ENCODE results near the gene KRT31. TPM values are rescaled to one million over a fixed set of nuclear protein-coding genes. Genes with fewer than 3 reads are reported as not detected.
"Not testable (repeated sequence)": the region's sequence is repeated elsewhere in the genome, so short reads cannot be mapped to it uniquely, and the experiment has no call there.

The KRT31 gene
- polyA plus RNA-seq, 1 donor from 2014 or later = not detected

DNA sequence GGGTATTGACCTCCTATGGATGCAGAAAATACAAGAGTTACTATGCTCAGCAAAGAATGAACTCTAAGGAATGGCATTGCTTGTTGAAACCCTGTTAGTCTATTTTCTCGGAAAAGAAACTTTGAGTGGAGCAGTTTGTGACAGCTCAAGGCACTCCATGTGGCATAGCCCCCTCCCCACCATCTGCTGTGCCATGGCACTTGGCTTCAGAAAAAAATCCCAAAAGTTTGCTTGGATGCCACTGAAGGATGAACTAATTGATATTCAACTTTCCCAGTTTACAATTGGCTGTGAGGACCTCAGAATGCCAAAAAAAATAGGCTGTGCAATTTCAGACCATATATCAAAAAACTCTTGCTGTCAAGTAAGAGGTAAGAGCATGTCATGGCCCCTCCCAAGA is 1.8 kb downstream of the KRT31 start:
- Histone ChIP-seq H3K9ac (ENCODE audit: low read length) (no peak overlapping the region), H3K4me2 (ENCODE audit: low read length) (no peak overlapping the region), H4K20me1 (ENCODE audit: insufficient read depth) (no peaks in the 10 kb centered on the region), H2AFZ (ENCODE audit: low read depth, low read length) (no peak overlapping the region), H3F3A (ENCODE audit: insufficient read depth, low read length, poor library complexity, severe bottlenecking) (no peaks in the 10 kb centered on the region), H3K36me3 (ENCODE audit: insufficient read depth, low read length) (no peaks in the 10 kb centered on the region), H3K27me3 (ENCODE audit: insufficient read depth, low read depth, low read length) (no peaks in the 10 kb centered on the region), H3K79me2 (replicated peaks; ENCODE audit: insufficient read depth, low read length) (no peaks in the 10 kb centered on the region), H3K4me3 (ENCODE audit: low read length) (no peak overlapping the region), H3K9me2 (ENCODE audit: insufficient read depth, low read length) (no peaks in the 10 kb centered on the region), H3K27ac (ENCODE audit: low read length) (no peak overlapping the region), H3K9me3 (ENCODE audit: low read length) (no peaks in the 10 kb centered on the region)
- TF ChIP-seq, protein P1, sequence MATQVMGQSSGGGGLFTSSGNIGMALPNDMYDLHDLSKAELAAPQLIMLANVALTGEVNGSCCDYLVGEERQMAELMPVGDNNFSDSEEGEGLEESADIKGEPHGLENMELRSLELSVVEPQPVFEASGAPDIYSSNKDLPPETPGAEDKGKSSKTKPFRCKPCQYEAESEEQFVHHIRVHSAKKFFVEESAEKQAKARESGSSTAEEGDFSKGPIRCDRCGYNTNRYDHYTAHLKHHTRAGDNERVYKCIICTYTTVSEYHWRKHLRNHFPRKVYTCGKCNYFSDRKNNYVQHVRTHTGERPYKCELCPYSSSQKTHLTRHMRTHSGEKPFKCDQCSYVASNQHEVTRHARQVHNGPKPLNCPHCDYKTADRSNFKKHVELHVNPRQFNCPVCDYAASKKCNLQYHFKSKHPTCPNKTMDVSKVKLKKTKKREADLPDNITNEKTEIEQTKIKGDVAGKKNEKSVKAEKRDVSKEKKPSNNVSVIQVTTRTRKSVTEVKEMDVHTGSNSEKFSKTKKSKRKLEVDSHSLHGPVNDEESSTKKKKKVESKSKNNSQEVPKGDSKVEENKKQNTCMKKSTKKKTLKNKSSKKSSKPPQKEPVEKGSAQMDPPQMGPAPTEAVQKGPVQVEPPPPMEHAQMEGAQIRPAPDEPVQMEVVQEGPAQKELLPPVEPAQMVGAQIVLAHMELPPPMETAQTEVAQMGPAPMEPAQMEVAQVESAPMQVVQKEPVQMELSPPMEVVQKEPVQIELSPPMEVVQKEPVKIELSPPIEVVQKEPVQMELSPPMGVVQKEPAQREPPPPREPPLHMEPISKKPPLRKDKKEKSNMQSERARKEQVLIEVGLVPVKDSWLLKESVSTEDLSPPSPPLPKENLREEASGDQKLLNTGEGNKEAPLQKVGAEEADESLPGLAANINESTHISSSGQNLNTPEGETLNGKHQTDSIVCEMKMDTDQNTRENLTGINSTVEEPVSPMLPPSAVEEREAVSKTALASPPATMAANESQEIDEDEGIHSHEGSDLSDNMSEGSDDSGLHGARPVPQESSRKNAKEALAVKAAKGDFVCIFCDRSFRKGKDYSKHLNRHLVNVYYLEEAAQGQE (IDR thresholded peaks at IDR 0.05; ENCODE audit: borderline replicate concordance) = no peak

GRCh38 chr17:41395044-41395443 is 2.4 kb downstream of the KRT31 start:
- not testable (repeated sequence) for H3K4me2 ChIP-seq (ENCODE audit: low read length); H3K9ac ChIP-seq (ENCODE audit: low read length); H3K9me2 ChIP-seq (ENCODE audit: insufficient read depth, low read length); H4K20me1 ChIP-seq (ENCODE audit: insufficient read depth); H3K27me3 ChIP-seq (ENCODE audit: insufficient read depth, low read depth, low read length); H3K4me3 ChIP-seq (ENCODE audit: low read length); H3K27ac ChIP-seq (ENCODE audit: low read length); H3K36me3 ChIP-seq (ENCODE audit: insufficient read depth, low read length); H2AFZ ChIP-seq (ENCODE audit: low read depth, low read length); H3K79me2 ChIP-seq (replicated peaks; ENCODE audit: insufficient read depth, low read length); H3F3A ChIP-seq (ENCODE audit: insufficient read depth, low read length, poor library complexity, severe bottlenecking); H3K9me3 ChIP-seq (ENCODE audit: low read length)

GRCh38 chr17:41394254-41394996 is 3.0 kb downstream of the KRT31 start:
- H3F3A ChIP-seq (ENCODE audit: insufficient read depth, low read length, poor library complexity, severe bottlenecking) = no peaks in the 10 kb centered on the region
- no peak overlapping the region for H2AFZ ChIP-seq (ENCODE audit: low read depth, low read length)
- no peaks in the 10 kb centered on the region for H4K20me1 ChIP-seq (ENCODE audit: insufficient read depth)
- no peaks in the 10 kb centered on the region for H3K9me2 ChIP-seq (ENCODE audit: insufficient read depth, low read length)
- no peak overlapping the region for H3K27ac ChIP-seq (ENCODE audit: low read length)
- H3K9ac ChIP-seq (ENCODE audit: low read length) = no peak overlapping the region
- H3K4me2 ChIP-seq (ENCODE audit: low read length) = no peak overlapping the region
- TF ChIP-seq EP300 (conservative IDR thresholded peaks at IDR 0.05; ENCODE audit: poor library complexity, severe bottlenecking) = no peak
- no peak for TF ChIP-seq RAD21 (conservative IDR thresholded peaks at IDR 0.05)
- no peak for TF ChIP-seq TAF1 (IDR thresholded peaks at IDR 0.05; ENCODE audit: low read depth)
- no peak for TF ChIP-seq SMC3 (conservative IDR thresholded peaks at IDR 0.05; ENCODE audit: poor library complexity)
- no peak for TF ChIP-seq EZH2 (IDR thresholded peaks at IDR 0.05; ENCODE audit: borderline replicate concordance, insufficient read depth, low read length, poor library complexity, severe bottlenecking)
- TF ChIP-seq MXI1 (conservative IDR thresholded peaks at IDR 0.05; ENCODE audit: poor library complexity, severe bottlenecking) = no peak
- TF ChIP-seq POLR2AphosphoS5 (IDR thresholded peaks at IDR 0.05) = no peak
- no peak for TF ChIP-seq CTCF (IDR thresholded peaks at IDR 0.05; ENCODE audit: poor library complexity, severe bottlenecking)
- TF ChIP-seq, protein P1 (IDR thresholded peaks at IDR 0.05; ENCODE audit: borderline replicate concordance) = no peak
- H3K79me2 ChIP-seq (replicated peaks; ENCODE audit: insufficient read depth, low read length) = no peaks in the 10 kb centered on the region
- H3K27me3 ChIP-seq (ENCODE audit: insufficient read depth, low read depth, low read length) = no peaks in the 10 kb centered on the region
- H3K9me3 ChIP-seq (ENCODE audit: low read length) = no peaks in the 10 kb centered on the region
- H3K36me3 ChIP-seq (ENCODE audit: insufficient read depth, low read length) = no peaks in the 10 kb centered on the region
- H3K4me3 ChIP-seq (ENCODE audit: low read length) = no peak overlapping the region

Data from neural cell (in vitro differentiated cells).